ENCODE data around the gene RELN.

RELN gene

DNA sequence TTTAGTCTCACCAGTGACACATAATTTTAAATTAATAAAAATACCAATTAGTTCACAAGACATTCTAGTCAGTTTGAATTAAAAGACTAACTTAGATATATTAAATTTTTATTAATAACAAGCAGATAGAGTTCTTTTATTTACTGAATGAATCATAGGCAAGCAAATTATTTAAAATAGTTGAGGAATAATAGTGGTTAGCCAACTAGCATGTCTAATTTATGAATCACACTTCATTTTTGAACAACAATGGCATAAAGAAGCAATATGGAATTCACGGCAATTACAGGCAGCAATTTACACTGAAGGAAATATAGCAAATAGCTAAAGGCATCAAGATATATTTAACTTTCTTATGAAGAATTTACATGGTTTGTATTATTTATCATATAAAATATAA, 356.5 kb downstream of the RELN start:
- Histone ChIP-seq H3K4me1 (no peaks in the 10 kb centered on the region), H3K36me3 (no peaks in the 10 kb centered on the region), H3K4me3 (no peak overlapping the region), H3K27ac (no peak overlapping the region), H3K9me3 (no peaks in the 10 kb centered on the region), H3K9ac (no peak overlapping the region), H3K27me3 (no peaks in the 10 kb centered on the region), H3K4me2 (no peak overlapping the region), H4K20me1 (no peaks in the 10 kb centered on the region)
- TF ChIP-seq Cebpa-rat (IDR thresholded peaks at IDR 0.05) = no peak

DNA sequence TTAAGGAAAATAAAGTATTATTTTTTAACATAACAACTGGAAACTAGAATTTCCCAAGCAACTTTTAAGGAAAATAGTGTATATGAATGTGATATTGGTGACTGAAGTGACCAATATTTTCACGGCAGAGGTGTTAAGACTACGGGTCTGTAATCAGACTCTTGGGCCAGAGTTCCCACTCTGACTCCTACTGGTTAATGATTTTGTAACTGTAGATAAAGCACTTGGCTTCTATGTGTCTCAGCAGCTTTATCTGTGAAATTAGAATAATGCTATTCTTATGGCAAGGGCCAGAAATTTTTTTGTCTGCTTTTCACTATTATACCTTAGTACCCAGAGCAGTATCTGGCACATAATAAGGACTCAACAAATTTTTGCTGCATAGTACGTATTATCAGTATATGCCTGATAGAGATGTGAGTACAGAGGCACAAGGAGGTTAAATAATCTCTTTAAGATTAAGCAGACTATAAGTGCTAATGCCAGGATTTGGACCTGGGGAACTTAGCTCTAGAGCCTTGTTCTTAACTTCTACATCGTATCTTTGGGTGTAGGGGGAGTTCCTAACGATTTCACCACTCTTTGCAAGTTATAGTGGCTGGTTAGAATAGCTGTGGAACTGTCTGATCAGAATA, 357.3 kb downstream of the RELN start:
- Histone ChIP-seq H3K4me2 (no peak overlapping the region), H3K36me3 (no peaks in the 10 kb centered on the region), H4K20me1 (no peaks in the 10 kb centered on the region), H3K27ac (no peak overlapping the region), H3K4me3 (no peak overlapping the region), H3K9me3 (no peaks in the 10 kb centered on the region), H3K4me1 (no peaks in the 10 kb centered on the region), H3K27me3 (no peaks in the 10 kb centered on the region), H3K9ac (no peak overlapping the region)
- no peak for TF ChIP-seq Cebpa-rat (IDR thresholded peaks at IDR 0.05)

DNA sequence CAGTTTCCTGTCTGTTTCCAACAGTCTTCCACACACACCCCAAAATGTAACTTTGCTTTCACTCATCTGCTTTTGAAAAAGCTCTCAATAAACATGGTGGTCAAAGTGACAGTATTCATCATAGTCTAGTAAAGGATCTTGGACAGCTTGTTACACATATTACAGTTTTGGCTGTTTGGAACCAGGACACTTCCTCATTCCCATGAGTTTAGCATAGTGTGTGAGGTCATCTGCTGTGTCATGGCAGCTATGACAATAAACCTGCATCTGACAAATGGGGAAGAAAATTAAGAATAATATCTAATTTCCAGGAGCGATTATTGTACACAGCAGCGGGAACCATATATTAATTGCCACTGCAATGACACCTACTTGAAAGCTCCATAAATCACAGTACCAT, 359.1 kb downstream of the RELN start:
- no peaks in the 10 kb centered on the region for H3K27me3 ChIP-seq
- no peaks in the 10 kb centered on the region for H3K4me1 ChIP-seq
- no peak overlapping the region for H3K9ac ChIP-seq
- H3K4me3 ChIP-seq = no peak overlapping the region
- no peak for TF ChIP-seq Cebpa-rat (IDR thresholded peaks at IDR 0.05)
- H3K9me3 ChIP-seq = no peaks in the 10 kb centered on the region
- no peak overlapping the region for H3K27ac ChIP-seq
- no peaks in the 10 kb centered on the region for H4K20me1 ChIP-seq
- no peak overlapping the region for H3K4me2 ChIP-seq
- no peaks in the 10 kb centered on the region for H3K36me3 ChIP-seq

DNA sequence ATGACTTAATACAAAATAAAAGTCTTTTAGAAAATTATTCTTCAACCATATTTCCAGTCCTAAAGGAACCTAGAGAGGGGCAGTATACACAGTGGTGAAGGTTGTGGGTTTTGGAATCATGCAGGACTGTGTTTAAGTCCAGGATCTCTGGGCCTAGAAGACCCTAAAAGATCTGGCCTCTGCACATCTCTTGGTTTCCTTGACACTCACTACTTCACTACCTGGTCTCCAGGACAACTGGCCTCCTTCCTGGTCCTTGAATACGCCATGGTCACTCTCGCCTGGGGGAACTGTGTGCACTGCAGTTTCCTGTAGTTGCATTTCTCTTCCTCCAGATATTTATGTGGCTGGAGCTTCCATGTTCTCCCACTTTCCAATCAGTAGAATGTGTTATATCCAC, 360.7 kb downstream of the RELN start:
- no peaks in the 10 kb centered on the region for H3K4me1 ChIP-seq
- no peak overlapping the region for H3K4me2 ChIP-seq
- H3K9ac ChIP-seq = no peak overlapping the region
- H3K4me3 ChIP-seq = no peak overlapping the region
- no peaks in the 10 kb centered on the region for H3K27me3 ChIP-seq
- TF ChIP-seq Cebpa-rat (IDR thresholded peaks at IDR 0.05) = no peak
- no peaks in the 10 kb centered on the region for H3K36me3 ChIP-seq
- no peaks in the 10 kb centered on the region for H4K20me1 ChIP-seq
- H3K27ac ChIP-seq = no peak overlapping the region
- no peaks in the 10 kb centered on the region for H3K9me3 ChIP-seq

GRCh38 chr7:103626776-103627175, 362.7 kb downstream of the RELN start:
- Histone ChIP-seq H3K27me3 (no peaks in the 10 kb centered on the region), H3K4me2 (no peak overlapping the region), H3K36me3 (no peaks in the 10 kb centered on the region), H3K9me3 (no peaks in the 10 kb centered on the region), H3K9ac (no peak overlapping the region), H4K20me1 (no peaks in the 10 kb centered on the region), H3K4me3 (no peak overlapping the region), H3K27ac (no peak overlapping the region), H3K4me1 (no peaks in the 10 kb centered on the region)
- no peak for TF ChIP-seq Cebpa-rat (IDR thresholded peaks at IDR 0.05)

DNA sequence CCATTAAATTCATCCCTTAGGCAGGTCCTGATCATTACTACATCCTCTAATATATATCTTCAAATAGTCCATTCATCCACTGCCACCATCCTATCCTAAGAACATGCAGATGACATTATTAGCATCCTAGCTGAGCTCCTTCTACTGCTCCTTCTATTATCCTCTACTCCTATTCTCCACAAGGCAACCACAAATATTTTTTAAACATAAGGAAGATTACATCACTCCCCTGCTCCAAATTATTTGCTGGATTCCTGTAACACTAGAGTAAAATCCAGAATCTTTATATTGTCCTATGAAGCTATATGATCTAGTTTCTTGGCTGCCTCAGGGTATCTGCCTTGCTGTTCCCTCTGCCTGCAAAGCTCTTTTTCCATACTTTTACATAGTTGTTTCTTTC, 367.2 kb downstream of the RELN start:
- H3K4me3 ChIP-seq = no peak overlapping the region
- H3K36me3 ChIP-seq = no peaks in the 10 kb centered on the region
- no peaks in the 10 kb centered on the region for H4K20me1 ChIP-seq
- H3K4me1 ChIP-seq = no peaks in the 10 kb centered on the region
- H3K4me2 ChIP-seq = no peak overlapping the region
- H3K27me3 ChIP-seq = no peaks in the 10 kb centered on the region
- TF ChIP-seq Cebpa-rat (IDR thresholded peaks at IDR 0.05) = no peak
- no peak overlapping the region for H3K27ac ChIP-seq
- H3K9ac ChIP-seq = no peak overlapping the region
- no peaks in the 10 kb centered on the region for H3K9me3 ChIP-seq

GRCh38 chr7:103613655-103614642, 375.5 kb downstream of the RELN start:
- Histone ChIP-seq H4K20me1 (no peaks in the 10 kb centered on the region), H3K27ac (no peak overlapping the region), H3K27me3 (no peaks in the 10 kb centered on the region), H3K4me3 (no peak overlapping the region), H3K9ac (no peak overlapping the region), H3K4me1 (no peaks in the 10 kb centered on the region), H3K36me3 (no peaks in the 10 kb centered on the region), H3K9me3 (no peaks in the 10 kb centered on the region), H3K4me2 (no peak overlapping the region)
- TF ChIP-seq Cebpa-rat (IDR thresholded peaks at IDR 0.05) = no peak

DNA sequence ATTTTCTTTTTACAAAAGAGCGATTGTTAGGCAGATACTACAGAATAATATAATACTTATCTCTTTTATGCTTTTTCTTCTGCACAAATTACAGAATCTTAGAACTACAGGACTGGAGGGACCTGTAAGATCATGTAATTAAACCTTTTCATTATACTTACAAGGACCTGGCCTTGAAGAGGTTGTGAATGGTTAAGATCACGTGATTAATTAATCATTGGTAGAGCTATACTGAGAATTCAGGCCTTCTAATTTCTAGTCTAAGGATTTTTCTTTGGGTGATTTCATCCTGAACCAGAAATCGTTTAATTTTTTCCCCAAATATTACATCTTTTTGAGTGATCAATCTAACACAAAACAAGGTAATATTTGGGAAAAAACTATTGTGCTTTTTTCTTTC, 379.7 kb downstream of the RELN start:
- Histone ChIP-seq H3K9ac (no peak overlapping the region), H3K27ac (no peak overlapping the region), H4K20me1 (no peaks in the 10 kb centered on the region), H3K4me3 (no peak overlapping the region), H3K4me1 (no peaks in the 10 kb centered on the region), H3K36me3 (no peaks in the 10 kb centered on the region), H3K27me3 (no peaks in the 10 kb centered on the region), H3K4me2 (no peak overlapping the region), H3K9me3 (no peaks in the 10 kb centered on the region)
- TF ChIP-seq Cebpa-rat (IDR thresholded peaks at IDR 0.05) = no peak

DNA sequence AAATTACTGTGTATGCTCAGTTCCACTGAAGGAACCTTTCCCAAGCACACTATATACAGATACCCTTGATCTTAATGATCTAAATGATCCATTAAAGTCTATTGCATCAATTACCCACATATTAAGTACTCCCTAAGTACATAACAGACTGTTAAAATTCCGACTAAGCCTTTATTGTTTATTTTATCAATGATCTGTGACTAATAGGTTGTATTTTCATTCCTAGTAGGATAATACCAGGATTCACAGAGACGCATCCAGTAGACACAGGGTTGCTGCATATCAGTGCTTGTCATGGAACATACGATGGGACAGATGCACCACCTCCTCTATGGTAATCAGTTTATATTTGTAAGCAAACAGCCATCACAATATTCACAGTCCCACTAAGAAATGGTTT, 383.8 kb downstream of the RELN start:
- Histone ChIP-seq H3K4me1 (no peaks in the 10 kb centered on the region), H4K20me1 (no peaks in the 10 kb centered on the region), H3K36me3 (no peaks in the 10 kb centered on the region), H3K9ac (no peak overlapping the region), H3K9me3 (no peaks in the 10 kb centered on the region), H3K27me3 (no peaks in the 10 kb centered on the region), H3K4me2 (no peak overlapping the region), H3K27ac (no peak overlapping the region), H3K4me3 (no peak overlapping the region)
- no peak for TF ChIP-seq Cebpa-rat (IDR thresholded peaks at IDR 0.05)

DNA sequence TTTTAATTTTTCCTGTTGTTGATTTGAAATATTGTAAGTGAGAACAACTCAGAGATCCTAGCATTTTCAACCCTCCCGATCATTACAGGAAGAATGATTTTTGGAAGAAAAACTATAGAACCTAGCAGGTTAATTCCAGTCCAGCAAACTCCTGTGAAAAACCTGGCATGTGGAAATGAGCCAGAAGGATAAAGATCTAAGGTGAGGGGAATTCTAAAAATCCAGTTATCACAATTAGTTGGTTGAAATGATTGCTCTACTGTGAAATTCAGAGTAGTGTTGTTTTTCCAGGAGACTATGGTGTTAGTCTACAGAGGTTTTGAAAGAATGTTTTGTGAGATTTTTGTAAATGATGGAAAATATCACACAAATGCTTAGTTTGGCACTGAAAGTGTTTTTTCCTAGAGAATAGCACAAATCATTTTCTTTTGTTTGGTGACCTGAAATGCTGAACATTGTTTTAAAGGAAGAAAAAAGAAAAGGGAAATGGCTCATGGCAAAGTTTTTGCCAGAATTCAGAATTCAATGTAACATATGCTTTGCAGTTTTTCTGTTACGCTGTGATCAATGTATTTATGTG, 391.0 kb downstream of the RELN start:
- Histone ChIP-seq H3K9me3 (no peaks in the 10 kb centered on the region), H3K4me1 (no peaks in the 10 kb centered on the region), H4K20me1 (no peaks in the 10 kb centered on the region), H3K36me3 (no peaks in the 10 kb centered on the region), H3K27ac (no peak overlapping the region), H3K9ac (no peak overlapping the region), H3K4me2 (no peak overlapping the region), H3K4me3 (no peak overlapping the region), H3K27me3 (no peaks in the 10 kb centered on the region)
- no peak for TF ChIP-seq Cebpa-rat (IDR thresholded peaks at IDR 0.05)

All from BLaER1 (cell line).